A549 treated with CpdA at 1 μM for 4 hours (cell line): Measurements from ENCODE around the gene HTR3B. TPM values are rescaled to one million over a fixed set of nuclear protein-coding genes. Genes with fewer than 3 reads are reported as not detected.

ENCODE experiments used
- total RNA-seq: library from RNA; stranded (reverse); fragments of 200-300 nt; extraction: Qiagen RNA extraction; gene quantifications from 5 replicates; pipeline ENCODE4 v1.2.3, GENCODE V29; 2022; ENCODE audit warnings: low read depth

Gene HTR3B, protein sequence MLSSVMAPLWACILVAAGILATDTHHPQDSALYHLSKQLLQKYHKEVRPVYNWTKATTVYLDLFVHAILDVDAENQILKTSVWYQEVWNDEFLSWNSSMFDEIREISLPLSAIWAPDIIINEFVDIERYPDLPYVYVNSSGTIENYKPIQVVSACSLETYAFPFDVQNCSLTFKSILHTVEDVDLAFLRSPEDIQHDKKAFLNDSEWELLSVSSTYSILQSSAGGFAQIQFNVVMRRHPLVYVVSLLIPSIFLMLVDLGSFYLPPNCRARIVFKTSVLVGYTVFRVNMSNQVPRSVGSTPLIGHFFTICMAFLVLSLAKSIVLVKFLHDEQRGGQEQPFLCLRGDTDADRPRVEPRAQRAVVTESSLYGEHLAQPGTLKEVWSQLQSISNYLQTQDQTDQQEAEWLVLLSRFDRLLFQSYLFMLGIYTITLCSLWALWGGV
- not detected in 5 replicates for total RNA-seq

DNA sequence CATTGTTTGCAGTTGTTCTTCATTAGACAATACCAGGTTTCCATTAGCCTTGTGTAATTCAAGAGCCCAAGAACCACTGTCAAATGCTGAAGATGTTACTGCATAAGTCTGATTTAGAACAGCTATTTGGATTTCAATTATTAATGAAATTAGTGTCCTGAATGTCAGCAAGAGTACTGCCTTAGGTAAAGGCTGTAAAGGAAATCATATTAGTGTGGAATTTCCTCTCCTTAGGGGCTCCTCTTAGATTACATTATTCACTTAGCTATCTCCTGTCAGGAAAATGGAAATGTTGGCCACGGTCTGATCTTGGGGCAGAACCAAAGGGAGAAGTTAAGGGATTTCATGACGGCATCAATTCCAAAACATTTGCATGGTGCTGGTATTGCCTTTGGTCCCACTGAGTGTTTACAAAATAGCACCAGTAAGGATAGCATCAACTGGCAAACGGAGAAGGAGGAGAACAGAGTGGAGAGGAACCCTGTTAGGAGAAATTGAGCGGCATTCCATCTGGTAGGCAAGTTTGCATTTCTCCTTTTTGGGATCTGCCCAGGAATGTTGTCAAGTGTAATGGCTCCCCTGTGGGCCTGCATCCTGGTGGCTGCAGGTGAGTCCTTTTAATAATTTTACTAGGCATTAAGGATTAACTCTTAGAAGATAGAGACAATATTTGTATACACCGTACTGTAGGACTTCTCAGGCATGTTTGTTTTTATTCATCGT, at the start of gene HTR3B:
TSS of gene HTR3B (plus strand) at position 418 of the 723 bp plus-strand sequence. CDS start at position 556, 138 bp downstream.

DNA sequence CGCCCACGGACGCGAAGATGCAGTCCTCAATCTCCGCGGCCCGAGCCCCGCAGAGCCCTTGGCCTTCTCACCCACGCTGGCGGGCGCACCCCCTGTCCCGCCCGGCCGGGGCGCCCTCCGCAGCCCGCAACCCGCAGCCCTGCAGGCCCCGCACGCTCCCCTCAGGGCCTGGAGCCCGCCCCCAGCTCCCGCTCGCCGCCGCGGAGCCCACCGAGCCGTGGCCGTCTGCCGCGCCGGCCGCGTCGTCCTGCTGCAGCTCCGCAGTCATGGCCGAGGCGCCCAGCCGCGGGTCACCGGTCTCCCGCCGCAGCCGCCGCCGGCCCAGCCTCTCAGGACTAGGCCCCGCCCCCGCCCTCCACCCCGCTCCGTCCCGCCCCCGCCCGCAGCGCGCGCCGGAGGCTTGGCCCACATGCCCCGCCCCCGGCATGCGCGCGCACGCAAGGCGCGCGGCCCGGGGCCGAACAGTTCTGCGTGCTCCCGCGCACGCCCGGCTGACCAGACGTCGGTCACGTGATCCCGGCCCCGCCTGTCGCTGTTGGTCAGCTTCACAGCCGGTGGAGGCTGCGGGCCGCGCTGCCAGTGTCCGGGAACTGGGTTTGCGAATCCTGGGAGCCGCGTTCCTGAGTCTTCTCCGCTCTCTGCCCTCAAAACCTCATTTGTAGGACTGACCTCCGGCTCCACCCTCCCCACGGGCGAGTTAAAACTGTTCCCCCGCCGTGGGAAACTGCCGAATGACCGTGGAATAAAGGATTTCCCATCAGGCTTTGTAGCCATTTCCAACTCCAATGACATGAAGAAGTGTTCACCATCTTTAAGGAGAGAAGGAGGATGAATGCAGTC, 29.1 kb upstream of the HTR3B start, which contains the start of gene USP28:
TSS of gene USP28 (minus strand) at position 339 of the 840 bp plus-strand sequence. CDS start at position 268, 71 bp downstream.

DNA sequence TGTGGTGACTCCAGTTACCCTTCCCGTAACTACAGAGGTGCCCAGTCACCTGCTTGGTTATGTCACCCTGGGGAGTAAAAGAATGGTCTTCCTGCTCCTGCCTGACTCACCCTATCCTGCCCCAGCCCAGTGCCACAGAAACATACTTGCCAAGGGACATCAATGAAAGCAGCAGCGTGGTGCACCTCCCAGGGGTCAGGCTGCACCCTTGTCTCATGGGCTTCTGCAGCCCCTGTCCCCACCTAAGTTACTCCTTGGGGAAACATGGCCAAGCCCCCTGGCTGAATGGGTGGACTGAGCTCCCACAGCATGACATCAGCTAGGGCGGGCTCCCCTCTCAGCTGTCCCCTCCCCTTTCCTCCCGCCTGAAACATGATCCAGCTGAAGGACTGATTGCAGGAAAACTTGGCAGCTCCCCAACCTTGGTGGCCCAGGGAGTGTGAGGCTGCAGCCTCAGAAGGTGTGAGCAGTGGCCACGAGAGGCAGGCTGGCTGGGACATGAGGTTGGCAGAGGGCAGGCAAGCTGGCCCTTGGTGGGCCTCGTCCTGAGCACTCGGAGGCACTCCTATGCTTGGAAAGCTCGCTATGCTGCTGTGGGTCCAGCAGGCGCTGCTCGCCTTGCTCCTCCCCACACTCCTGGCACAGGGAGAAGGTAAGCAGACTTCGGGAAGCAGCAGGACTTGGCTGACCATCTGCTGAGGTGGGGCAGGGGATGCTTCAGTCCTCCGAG, 70.3 kb downstream of the HTR3B start, which contains the start of gene HTR3A:
TSS of gene HTR3A (plus strand) at position 368 of the 730 bp plus-strand sequence. CDS start at position 586, 218 bp downstream.

Other genes with a start within 250 kb of the HTR3B start
- gene TMPRSS5, start 198.5 kb upstream of the HTR3B start, total RNA-seq = 0.08 to 0.16 TPM (median 0.12 TPM) in 4 of 5 replicates, not detected in the other
- gene ZW10, start 131.1 kb upstream of the HTR3B start, total RNA-seq = 12.0 to 14.7 TPM (median 13.8 TPM) in 5 replicates
- not detected in 5 replicates for gene CLDN25, start 125.0 kb upstream of the HTR3B start, total RNA-seq
- gene USP28, start 29.2 kb upstream of the HTR3B start, total RNA-seq = 12.5 to 23.6 TPM (median 17.7 TPM) in 5 replicates
- not detected in 5 replicates for gene HTR3A, start 70.3 kb downstream of the HTR3B start, total RNA-seq
- gene ZBTB16, start 154.9 kb downstream of the HTR3B start, total RNA-seq = not detected in 5 replicates